Smooth muscle cell (in vitro differentiated cells): Measurements from ENCODE around the gene SERPINA9. TPM values are rescaled to one million over a fixed set of nuclear protein-coding genes. Genes with fewer than 3 reads are reported as not detected.

Experiments
- DNase-seq: peaks from one replicate; lab custom pipeline; 2025; ENCODE audit not compliant: unreplicated experiment; lab: John Stamatoyannopoulos, UW
- H2AFZ ChIP-seq: fragments of 200-600 bp; sonication (generic); 2 replicates; pipeline ENCODE4 v1.6.0; 2016; ENCODE audit warnings: antibody characterized with exemption, low read depth, mild to moderate bottlenecking
- H3F3A ChIP-seq: fragments of 200-600 bp; sonication (generic); 2 replicates; pipeline ENCODE4 v1.6.0; 2017; ENCODE audit warnings: antibody characterized with exemption, low read depth
- H3K27ac ChIP-seq: fragments of 200-600 bp; sonication (generic); 2 replicates; pipeline ENCODE4 v1.5.1; 2016; ENCODE audit warnings: low read depth, mild to moderate bottlenecking
- H3K27me3 ChIP-seq: fragments of 200-600 bp; sonication (generic); 2 replicates; pipeline ENCODE4 v1.6.1; 2016; ENCODE audit warnings: low read depth, mild to moderate bottlenecking
- H3K36me3 ChIP-seq: fragments of 200-600 bp; sonication (generic); 2 replicates; pipeline ENCODE4 v1.5.1; 2016; ENCODE audit warnings: low read depth
- H3K4me1 ChIP-seq: fragments of 200-600 bp; sonication (generic); 2 replicates; pipeline ENCODE4 v1.5.1; 2016; ENCODE audit warnings: low read depth
- H3K4me2 ChIP-seq: fragments of 200-600 bp; sonication (generic); 2 replicates; pipeline ENCODE4 v1.6.0; 2016; ENCODE audit warnings: mild to moderate bottlenecking
- H3K4me3 ChIP-seq: fragments of 200-600 bp; sonication (generic); 2 replicates; pipeline ENCODE4 v1.5.1; 2016; ENCODE audit warnings: mild to moderate bottlenecking
- H3K79me2 ChIP-seq: fragments of 200-600 bp; sonication (generic); 2 replicates; pipeline ENCODE4 v1.6.0; 2016; ENCODE audit warnings: low read depth, mild to moderate bottlenecking
- H3K9ac ChIP-seq: fragments of 200-600 bp; sonication (generic); 2 replicates; pipeline ENCODE4 v1.6.0; 2016; ENCODE audit warnings: low read depth
- H3K9me3 ChIP-seq: fragments of 200-600 bp; sonication (generic); replicated peaks from 2 replicates; pipeline ENCODE4 v1.5.1; 2016; ENCODE audit warnings: low read depth
- H4K20me1 ChIP-seq: fragments of 200-600 bp; sonication (generic); 2 replicates; pipeline ENCODE4 v1.6.0; 2016; ENCODE audit warnings: low read depth
- WGBS: methylation state at CpG from one replicate; pipeline ENCODE4 v1.1.7; 2016; ENCODE audit warnings: low lambda C conversion rate; 5-methylcytosine and 5-hydroxymethylcytosine counted together
- polyA plus RNA-seq: library from polyadenylated mRNA; unstranded; fragments of >200 nt; fragmentation: Nextera tagmentation; extraction: Ambion mirVana; gene quantifications from 2 replicates; pipeline ENCODE4 v1.2.1, GENCODE V29; 2016
- total RNA-seq: library from RNA; depleted of rRNA; stranded (reverse); fragments of >200 nt; gene quantifications from 2 replicates; pipeline ENCODE4 v1.2.3, GENCODE V29; 2014
- TF ChIP-seq, protein P1 (sequence below): fragments of 200-600 bp; sonication (generic); IDR thresholded peaks from 2 replicates; pipeline ENCODE4 v1.5.1; 2017; ENCODE audit warnings: borderline replicate concordance, mild to moderate bottlenecking, antibody characterized with exemption; ENCODE audit not compliant: insufficient read depth, poor library complexity, severe bottlenecking

The SERPINA9 gene
- total and polyA plus RNA-seq, 2 experiments from 2014 or later = not detected

DNA sequence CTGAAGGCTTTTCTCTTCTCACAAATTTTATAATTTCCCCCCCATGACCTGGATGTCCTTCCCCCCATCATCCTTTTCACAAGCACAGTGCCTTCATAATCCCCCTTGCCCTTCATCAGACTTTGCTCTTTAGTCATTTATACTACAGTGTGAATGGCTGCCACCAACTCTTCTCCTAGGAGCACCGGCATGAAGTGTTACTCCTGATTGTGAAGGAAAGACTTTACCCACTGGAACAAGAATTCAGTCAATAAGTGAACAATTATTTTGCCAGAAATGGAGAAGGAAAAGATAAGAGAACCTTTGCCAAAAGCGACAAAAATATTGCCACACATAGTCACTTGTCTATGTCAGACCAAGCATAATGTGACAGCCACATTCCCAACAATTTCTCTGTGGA lies 5.0 kb downstream of the SERPINA9 start:
- DNase-seq = no peak
- no peak overlapping the region for H3K4me3 ChIP-seq
- H4K20me1 ChIP-seq = no peaks in the 10 kb centered on the region
- no peak overlapping the region for H3K27ac ChIP-seq
- H3K27me3 ChIP-seq = no peaks in the 10 kb centered on the region
- no peaks in the 10 kb centered on the region for H3K36me3 ChIP-seq
- H3K79me2 ChIP-seq = no peaks in the 10 kb centered on the region
- H2AFZ ChIP-seq = no peak overlapping the region
- no peak overlapping the region for H3K4me2 ChIP-seq
- H3K9me3 ChIP-seq = no peaks in the 10 kb centered on the region
- H3K9ac ChIP-seq = no peak overlapping the region
- WGBS = 97% methylated on average over 2 of the region's 2 CpGs
- H3F3A ChIP-seq = no peaks in the 10 kb centered on the region
- TF ChIP-seq, protein P1, sequence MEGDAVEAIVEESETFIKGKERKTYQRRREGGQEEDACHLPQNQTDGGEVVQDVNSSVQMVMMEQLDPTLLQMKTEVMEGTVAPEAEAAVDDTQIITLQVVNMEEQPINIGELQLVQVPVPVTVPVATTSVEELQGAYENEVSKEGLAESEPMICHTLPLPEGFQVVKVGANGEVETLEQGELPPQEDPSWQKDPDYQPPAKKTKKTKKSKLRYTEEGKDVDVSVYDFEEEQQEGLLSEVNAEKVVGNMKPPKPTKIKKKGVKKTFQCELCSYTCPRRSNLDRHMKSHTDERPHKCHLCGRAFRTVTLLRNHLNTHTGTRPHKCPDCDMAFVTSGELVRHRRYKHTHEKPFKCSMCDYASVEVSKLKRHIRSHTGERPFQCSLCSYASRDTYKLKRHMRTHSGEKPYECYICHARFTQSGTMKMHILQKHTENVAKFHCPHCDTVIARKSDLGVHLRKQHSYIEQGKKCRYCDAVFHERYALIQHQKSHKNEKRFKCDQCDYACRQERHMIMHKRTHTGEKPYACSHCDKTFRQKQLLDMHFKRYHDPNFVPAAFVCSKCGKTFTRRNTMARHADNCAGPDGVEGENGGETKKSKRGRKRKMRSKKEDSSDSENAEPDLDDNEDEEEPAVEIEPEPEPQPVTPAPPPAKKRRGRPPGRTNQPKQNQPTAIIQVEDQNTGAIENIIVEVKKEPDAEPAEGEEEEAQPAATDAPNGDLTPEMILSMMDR = no peak
- no peaks in the 10 kb centered on the region for H3K4me1 ChIP-seq

DNA sequence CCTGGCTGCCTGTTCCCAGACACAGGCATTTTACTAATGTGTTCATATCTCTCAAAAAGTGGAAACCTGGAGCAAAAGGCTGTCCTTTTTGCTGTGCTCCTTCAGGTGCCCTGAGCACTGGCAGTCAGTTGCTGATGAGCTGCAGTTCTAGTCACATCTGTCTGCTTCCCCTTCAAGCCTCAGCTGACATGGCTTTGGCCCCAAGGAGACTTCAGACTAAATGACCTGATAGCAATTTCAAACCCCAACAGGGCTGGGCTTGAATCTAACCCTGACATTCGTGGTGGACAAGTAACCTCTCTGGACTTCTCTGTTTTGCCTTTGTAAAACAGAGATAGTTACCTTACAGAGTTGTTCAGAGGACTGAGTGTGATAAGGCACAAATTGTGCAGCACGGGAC lies 5.7 kb downstream of the SERPINA9 start:
- DNase-seq = no peak
- 57% methylated on average over 2 of the region's 2 CpGs for WGBS

DNA sequence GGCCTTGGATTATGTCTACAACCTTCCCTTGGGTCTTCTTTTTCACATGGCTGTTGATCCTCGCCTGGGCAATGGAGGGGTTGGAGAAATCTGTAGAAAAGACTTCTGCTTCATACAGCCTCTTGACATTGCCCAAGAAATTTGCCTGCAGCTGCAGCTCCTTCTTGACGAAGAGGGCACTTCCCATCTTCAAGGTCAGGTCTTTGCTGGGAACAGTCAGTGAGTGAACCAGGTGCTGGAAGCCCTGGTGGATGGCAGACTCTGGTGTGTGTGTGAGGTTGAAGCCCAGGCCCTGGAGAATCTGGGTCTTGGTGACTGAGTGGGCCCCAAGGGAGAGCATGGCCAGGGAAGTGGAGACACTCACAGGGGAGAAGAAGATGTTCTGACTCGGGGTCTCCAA lies 6.7 kb downstream of the SERPINA9 start:
- no peak overlapping the region for H3K9ac ChIP-seq
- no peak for DNase-seq

More for the DNA sequence above, 5.7 kb downstream of the SERPINA9 start:
- H3K4me1 ChIP-seq = no peaks in the 10 kb centered on the region
- no peak overlapping the region for H3K4me3 ChIP-seq
- H3K4me2 ChIP-seq = no peak overlapping the region
- H3F3A ChIP-seq = no peaks in the 10 kb centered on the region
- H3K9me3 ChIP-seq = no peaks in the 10 kb centered on the region
- H3K27me3 ChIP-seq = no peaks in the 10 kb centered on the region
- no peaks in the 10 kb centered on the region for H3K36me3 ChIP-seq
- no peaks in the 10 kb centered on the region for H3K79me2 ChIP-seq
- no peak overlapping the region for H3K9ac ChIP-seq
- H3K27ac ChIP-seq = no peak overlapping the region
- TF ChIP-seq, protein P1 = no peak
- H4K20me1 ChIP-seq = no peaks in the 10 kb centered on the region
- H2AFZ ChIP-seq = no peak overlapping the region

More for the DNA sequence above, 6.7 kb downstream of the SERPINA9 start:
- Histone ChIP-seq H3K27me3 (no peaks in the 10 kb centered on the region), H3K9me3 (no peaks in the 10 kb centered on the region), H3K36me3 (no peaks in the 10 kb centered on the region), H4K20me1 (no peaks in the 10 kb centered on the region), H3F3A (no peaks in the 10 kb centered on the region), H3K4me2 (no peak overlapping the region), H2AFZ (no peak overlapping the region), H3K4me1 (no peaks in the 10 kb centered on the region), H3K79me2 (no peaks in the 10 kb centered on the region), H3K27ac (no peak overlapping the region), H3K4me3 (no peak overlapping the region)
- TF ChIP-seq, protein P1 = no peak
- 91% methylated on average over 2 of the region's 3 CpGs for WGBS
